Smooth muscle cell (in vitro differentiated cells): ENCODE results near the gene NRG4. TPM values are rescaled to one million over a fixed set of nuclear protein-coding genes. Genes with fewer than 3 reads are reported as not detected.

ENCODE experiments used
- DNase-seq: peaks from one replicate; lab custom pipeline; 2025; ENCODE audit not compliant: unreplicated experiment; lab: John Stamatoyannopoulos, UW
- H2AFZ ChIP-seq: fragments of 200-600 bp; sonication (generic); 2 replicates; pipeline ENCODE4 v1.6.0; 2016; ENCODE audit warnings: antibody characterized with exemption, low read depth, mild to moderate bottlenecking
- H3F3A ChIP-seq: fragments of 200-600 bp; sonication (generic); 2 replicates; pipeline ENCODE4 v1.6.0; 2017; ENCODE audit warnings: antibody characterized with exemption, low read depth
- H3K27ac ChIP-seq: fragments of 200-600 bp; sonication (generic); 2 replicates; pipeline ENCODE4 v1.5.1; 2016; ENCODE audit warnings: low read depth, mild to moderate bottlenecking
- H3K27me3 ChIP-seq: fragments of 200-600 bp; sonication (generic); 2 replicates; pipeline ENCODE4 v1.6.1; 2016; ENCODE audit warnings: low read depth, mild to moderate bottlenecking
- H3K36me3 ChIP-seq: fragments of 200-600 bp; sonication (generic); 2 replicates; pipeline ENCODE4 v1.5.1; 2016; ENCODE audit warnings: low read depth
- H3K4me1 ChIP-seq: fragments of 200-600 bp; sonication (generic); 2 replicates; pipeline ENCODE4 v1.5.1; 2016; ENCODE audit warnings: low read depth
- H3K4me2 ChIP-seq: fragments of 200-600 bp; sonication (generic); 2 replicates; pipeline ENCODE4 v1.6.0; 2016; ENCODE audit warnings: mild to moderate bottlenecking
- H3K4me3 ChIP-seq: fragments of 200-600 bp; sonication (generic); 2 replicates; pipeline ENCODE4 v1.5.1; 2016; ENCODE audit warnings: mild to moderate bottlenecking
- H3K79me2 ChIP-seq: fragments of 200-600 bp; sonication (generic); 2 replicates; pipeline ENCODE4 v1.6.0; 2016; ENCODE audit warnings: low read depth, mild to moderate bottlenecking
- H3K9ac ChIP-seq: fragments of 200-600 bp; sonication (generic); 2 replicates; pipeline ENCODE4 v1.6.0; 2016; ENCODE audit warnings: low read depth
- H3K9me3 ChIP-seq: fragments of 200-600 bp; sonication (generic); replicated peaks from 2 replicates; pipeline ENCODE4 v1.5.1; 2016; ENCODE audit warnings: low read depth
- H4K20me1 ChIP-seq: fragments of 200-600 bp; sonication (generic); 2 replicates; pipeline ENCODE4 v1.6.0; 2016; ENCODE audit warnings: low read depth
- CTCF ChIP-seq: fragments of 200-600 bp; sonication (generic); IDR thresholded peaks from 2 replicates; pipeline ENCODE4 v1.5.1; 2017; ENCODE audit warnings: borderline replicate concordance, mild to moderate bottlenecking, antibody characterized with exemption; ENCODE audit not compliant: insufficient read depth, poor library complexity, severe bottlenecking
- WGBS: methylation state at CpG from one replicate; pipeline ENCODE4 v1.1.7; 2016; ENCODE audit warnings: low lambda C conversion rate; 5-methylcytosine and 5-hydroxymethylcytosine counted together
- polyA plus RNA-seq: library from polyadenylated mRNA; unstranded; fragments of >200 nt; fragmentation: Nextera tagmentation; extraction: Ambion mirVana; gene quantifications from 2 replicates; pipeline ENCODE4 v1.2.1, GENCODE V29; 2016
- total RNA-seq: library from RNA; depleted of rRNA; stranded (reverse); fragments of >200 nt; gene quantifications from 2 replicates; pipeline ENCODE4 v1.2.3, GENCODE V29; 2014

NRG4 gene
- total and polyA plus RNA-seq, 2 experiments from 2014 or later, result 0.30 TPM; not detected in 1

GRCh38 chr15:75966073-75966472, 46.2 kb downstream of the NRG4 start:
- no peaks in the 10 kb centered on the region for H4K20me1 ChIP-seq
- no peaks in the 10 kb centered on the region for H3K9me3 ChIP-seq
- H3F3A ChIP-seq, result no peaks in the 10 kb centered on the region
- TF ChIP-seq CTCF, result no peak
- no peak overlapping the region for H3K4me2 ChIP-seq
- H3K4me3 ChIP-seq, result no peak overlapping the region
- H3K36me3 ChIP-seq, result no peaks in the 10 kb centered on the region
- H3K9ac ChIP-seq, result no peak overlapping the region
- DNase-seq, result no peak
- WGBS, result 70% methylated on average over 2 of the region's 2 CpGs
- H3K27me3 ChIP-seq, result peaks cover 3% of the 10 kb centered on the region
- no peak overlapping the region for H2AFZ ChIP-seq
- H3K4me1 ChIP-seq, result no peaks in the 10 kb centered on the region
- no peaks in the 10 kb centered on the region for H3K79me2 ChIP-seq
- no peak overlapping the region for H3K27ac ChIP-seq

GRCh38 chr15:75961331-75961730, 50.9 kb downstream of the NRG4 start:
- no peak for TF ChIP-seq CTCF
- Histone ChIP-seq H3K79me2 (no peaks in the 10 kb centered on the region), H2AFZ (no peak overlapping the region), H3K9ac (no peak overlapping the region), H3K9me3 (no peaks in the 10 kb centered on the region), H4K20me1 (no peaks in the 10 kb centered on the region), H3K36me3 (no peaks in the 10 kb centered on the region), H3K27ac (no peak overlapping the region), H3F3A (no peaks in the 10 kb centered on the region), H3K4me1 (no peaks in the 10 kb centered on the region), H3K4me2 (no peak overlapping the region), H3K27me3 (peaks cover 15% of the 10 kb centered on the region), H3K4me3 (no peak overlapping the region)
- 95% methylated on average over 1 of the region's 1 CpG for WGBS
- no peak for DNase-seq

- Histone ChIP-seq H3K79me2 (no peaks in the 10 kb centered on the region), H3K4me1 (no peaks in the 10 kb centered on the region), H3K9me3 (no peaks in the 10 kb centered on the region), H3K4me3 (no peak overlapping the region), H3K4me2 (no peak overlapping the region), H4K20me1 (no peaks in the 10 kb centered on the region), H3F3A (no peaks in the 10 kb centered on the region), H3K27me3 (peaks cover 38% of the 10 kb centered on the region), H3K9ac (no peak overlapping the region), H3K27ac (no peak overlapping the region), H2AFZ (no peak overlapping the region), H3K36me3 (no peaks in the 10 kb centered on the region)
- TF ChIP-seq CTCF, result no peak
- no peak for DNase-seq
- WGBS, result 88% methylated on average over 1 of the region's 1 CpG
Measured at GRCh38 chr15:75955720-75956119, 56.5 kb downstream of the NRG4 start.

GRCh38 chr15:75952525-75952924, 59.7 kb downstream of the NRG4 start:
- no peak for TF ChIP-seq CTCF
- Histone ChIP-seq H3K9ac (no peak overlapping the region), H3K36me3 (no peaks in the 10 kb centered on the region), H3K9me3 (no peaks in the 10 kb centered on the region), H3K4me3 (no peak overlapping the region), H3K4me2 (no peak overlapping the region), H3K4me1 (no peaks in the 10 kb centered on the region), H4K20me1 (no peaks in the 10 kb centered on the region), H3F3A (no peaks in the 10 kb centered on the region), H3K79me2 (no peaks in the 10 kb centered on the region), H3K27ac (no peak overlapping the region), H3K27me3 (peaks cover 32% of the 10 kb centered on the region), H2AFZ (no peak overlapping the region)
- WGBS, result 93% methylated on average over 4 of the region's 4 CpGs
- DNase-seq, result no peak
